IMR-90 (cell line): ENCODE data around the gene TCP11L1. TPM values are rescaled to one million over a fixed set of nuclear protein-coding genes. Genes with fewer than 3 reads are reported as not detected.

ENCODE experiments used
- ATAC-seq: fragments of 200-7000 bp; cut with Tn5 transposase; 2 replicates; pipeline ENCODE4 v1.9.1; 2020; ENCODE audit warnings: low read depth, mild to moderate bottlenecking, moderate library complexity
- BruUV-seq: library from RNA; stranded (reverse); fragments of 400-500 nt; replicated peaks from 2 replicates; lab custom pipeline; 2021; lab: Mats Ljungman, UMichigan
- CTCF ChIA-PET: fragments of 300-600 bp; formaldehyde crosslinking; extraction: SDS; loops from one replicate; lab custom pipeline; 2021; ENCODE audit warnings: antibody characterized with exemption; lab: Yijun Ruan, JAX
- POLR2A ChIA-PET: fragments of 300-600 bp; sonication (Branson Sonifier 250); formaldehyde crosslinking; loops from one replicate; lab custom pipeline; 2022; ENCODE audit warnings: antibody characterized with exemption; ENCODE audit not compliant: unreplicated experiment; lab: Charles Lee
- DNase-seq: peaks from one replicate; pipeline ENCODE4 v3.0.0; 2013
- H2AFZ ChIP-seq: replicated peaks from 2 replicates; pipeline ENCODE3; 2013; ENCODE audit warnings: low read length, mild to moderate bottlenecking; ENCODE audit not compliant: poor library complexity
- H2AK5ac ChIP-seq: 2 replicates; pipeline ENCODE4 v1.6.1; 2013; ENCODE audit warnings: low read depth, low read length, inconsistent platforms
- H2AK9ac ChIP-seq: replicated peaks from 2 replicates; pipeline ENCODE3; 2013; ENCODE audit warnings: mild to moderate bottlenecking, low read depth, low read length, moderate library complexity; ENCODE audit not compliant: poor library complexity
- H2BK120ac ChIP-seq: 2 replicates; pipeline ENCODE4 v1.6.1; 2013; ENCODE audit warnings: low read depth, low read length, inconsistent platforms
- H2BK15ac ChIP-seq: 3 replicates; pipeline ENCODE4 v1.6.1; 2013; ENCODE audit warnings: low read depth, low read length, inconsistent platforms
- H2BK20ac ChIP-seq: 2 replicates; pipeline ENCODE4 v1.6.1; 2013; ENCODE audit warnings: low read depth, mild to moderate bottlenecking, inconsistent platforms, low read length, moderate library complexity
- H2BK5ac ChIP-seq: 2 replicates; pipeline ENCODE4 v1.6.1; 2013; ENCODE audit warnings: mild to moderate bottlenecking, low read depth, low read length, inconsistent platforms; ENCODE audit not compliant: poor library complexity, severe bottlenecking
- H3K14ac ChIP-seq: replicated peaks from 2 replicates; pipeline ENCODE4 v1.6.1; 2013; ENCODE audit warnings: low read depth, low read length, inconsistent platforms
- H3K18ac ChIP-seq: 2 replicates; pipeline ENCODE4 v1.6.1; 2013; ENCODE audit warnings: low read depth, low read length, control low read depth
- H3K23ac ChIP-seq: 2 replicates; pipeline ENCODE4 v1.6.1; 2013; ENCODE audit warnings: low read depth, low read length, inconsistent platforms
- H3K27ac ChIP-seq: 2 replicates; pipeline ENCODE4 v1.5.1; 2013; ENCODE audit warnings: mild to moderate bottlenecking, control low read depth, low read length; ENCODE audit not compliant: insufficient read depth
- H3K27me3 ChIP-seq: 2 replicates; pipeline ENCODE4 v1.6.1; 2013; ENCODE audit warnings: low read length; ENCODE audit not compliant: control insufficient read depth, insufficient read depth
- H3K36me3 ChIP-seq: 2 replicates; pipeline ENCODE4 v1.6.1; 2013; ENCODE audit warnings: low read length, mixed read lengths; ENCODE audit not compliant: control insufficient read depth, insufficient read depth
- H3K4ac ChIP-seq: 2 replicates; pipeline ENCODE4 v1.6.1; 2013; ENCODE audit warnings: low read depth, low read length, inconsistent platforms
- H3K4me1 ChIP-seq: 2 replicates; pipeline ENCODE4 v1.6.1; 2013; ENCODE audit warnings: low read length, mixed read lengths; ENCODE audit not compliant: control insufficient read depth, insufficient read depth
- H3K4me2 ChIP-seq: 2 replicates; pipeline ENCODE4 v1.6.1; 2013; ENCODE audit warnings: low read depth, mild to moderate bottlenecking, control low read depth, low read length, moderate library complexity
- H3K4me3 ChIP-seq: 2 replicates; pipeline ENCODE4 v1.5.1; 2013; ENCODE audit warnings: low read depth, mild to moderate bottlenecking, control low read depth, low read length, moderate library complexity; ENCODE audit not compliant: insufficient read depth
- H3K56ac ChIP-seq: 2 replicates; pipeline ENCODE4 v1.6.1; 2013; ENCODE audit warnings: low read length, inconsistent platforms; ENCODE audit not compliant: insufficient read depth; ENCODE audit errors: extremely low read depth
- H3K79me1 ChIP-seq, 2 experiments: 2 replicates each; pipeline ENCODE4 v1.6.1; 2013; ENCODE audit warnings: low read length in 2 of 2, inconsistent platforms in 1 of 2, low read depth in 1 of 2
- H3K9ac ChIP-seq: 2 replicates; pipeline ENCODE4 v1.6.1; 2013; ENCODE audit warnings: low read depth, low read length, control low read depth
- H3K9me1 ChIP-seq: 2 replicates; pipeline ENCODE4 v1.6.1; 2013; ENCODE audit warnings: low read length, inconsistent platforms; ENCODE audit not compliant: insufficient read depth
- H3K9me3 ChIP-seq: 2 replicates; pipeline ENCODE4 v1.6.1; 2013; ENCODE audit warnings: low read length; ENCODE audit not compliant: control insufficient read depth, insufficient read depth
- H4K20me1 ChIP-seq: 2 replicates; pipeline ENCODE4 v1.6.1; 2013; ENCODE audit warnings: low read length, inconsistent platforms; ENCODE audit not compliant: insufficient read depth
- H4K5ac ChIP-seq: 2 replicates; pipeline ENCODE4 v1.6.1; 2013; ENCODE audit warnings: mild to moderate bottlenecking, low read depth, low read length, control low read depth
- H4K8ac ChIP-seq, 2 experiments: 2 replicates each; pipeline ENCODE4 v1.6.1; 2013; ENCODE audit warnings: low read depth in 2 of 2, low read length in 2 of 2, control low read depth in 1 of 2, inconsistent platforms in 1 of 2
- H4K91ac ChIP-seq: 2 replicates; pipeline ENCODE4 v1.6.1; 2013; ENCODE audit warnings: low read depth, low read length, inconsistent platforms; ENCODE audit not compliant: insufficient read depth
- BHLHE40 ChIP-seq: fragments of 150-350 bp; IDR thresholded peaks from 2 replicates; pipeline ENCODE4 v1.6.1; 2016; ENCODE audit warnings: mild to moderate bottlenecking, low read depth, low read length
- MAZ ChIP-seq: IDR thresholded peaks from 2 replicates; pipeline ENCODE4 v1.6.1; 2012; ENCODE audit warnings: low read depth, mild to moderate bottlenecking, low read length, improper control_type of control experiment, moderate library complexity, borderline replicate concordance
- MXI1 ChIP-seq: IDR thresholded peaks from 2 replicates; pipeline ENCODE4 v1.6.1; 2012; ENCODE audit warnings: low read depth, mild to moderate bottlenecking, low read length, moderate library complexity, borderline replicate concordance
- NFE2L2 ChIP-seq: fragments of 150-350 bp; IDR thresholded peaks from 2 replicates; pipeline ENCODE4 v1.6.1; 2016; ENCODE audit warnings: low read depth, mild to moderate bottlenecking, low read length
- POLR2A ChIP-seq: IDR thresholded peaks from 2 replicates; pipeline ENCODE4 v1.6.1; 2012; ENCODE audit warnings: mild to moderate bottlenecking, low read depth, low read length
- RCOR1 ChIP-seq: IDR thresholded peaks from 2 replicates; pipeline ENCODE4 v1.6.1; 2012; ENCODE audit warnings: mild to moderate bottlenecking, low read length, improper control_type of control experiment; ENCODE audit not compliant: insufficient replicate concordance
- RFX5 ChIP-seq: IDR thresholded peaks from 2 replicates; pipeline ENCODE4 v1.8.0; 2012; ENCODE audit warnings: low read depth, mild to moderate bottlenecking, low read length, moderate library complexity
- SMC3 ChIP-seq: fragments of 150-350 bp; IDR thresholded peaks from 2 replicates; pipeline ENCODE4 v1.6.1; 2016; ENCODE audit warnings: low read depth, mild to moderate bottlenecking, antibody characterized with exemption, low read length, moderate library complexity
- WGBS, 2 experiments: methylation state at CpG; one replicate each; pipeline versions ENCODE4 v1.1.5 to v1.1.7; 2013; ENCODE audit warnings: missing lambda C conversion rate in 2 of 2; ENCODE audit not compliant: insufficient read length in 1 of 2; ENCODE audit errors: extremely low coverage in 2 of 2; 5-methylcytosine and 5-hydroxymethylcytosine counted together
- dilution Hi-C: fragments of 300-500 bp; cut with HindIII; formaldehyde crosslinking; loops from one replicate; pipeline ENCODE4 v1.14.3; 2018; ENCODE audit warnings: low sequenced_read_pairs; ENCODE audit not compliant: unreplicated experiment
- in situ Hi-C: fragments of 300-500 bp; cut with MboI; formaldehyde crosslinking; loops from 3 replicates; pipeline ENCODE4 v1.14.3; 2019; ENCODE audit warnings: low sequenced_read_pairs, inconsistent platforms, mixed read lengths
- intact Hi-C: fragments of 100-400 bp; cut with micrococcal nuclease; formaldehyde crosslinking; loops from 2 replicates; pipeline ENCODE4 v1.10.0; 2022
- polyA plus RNA-seq, 3 experiments: library from polyadenylated mRNA; depleted of rRNA; stranded (reverse); fragments of >200 nt; gene quantifications; 2 replicates each; pipeline ENCODE4 v1.2.3, GENCODE V29; 2012; ENCODE audit warnings: low replicate concordance in 1 of 3
- total RNA-seq: library from RNA; depleted of rRNA; stranded (reverse); fragments of >200 nt; gene quantifications from 2 replicates; pipeline ENCODE4 v1.2.3, GENCODE V29; 2012
- TF ChIP-seq, protein P1 (sequence below): fragments of 150-350 bp; IDR thresholded peaks from 2 replicates; pipeline ENCODE4 v1.6.1; 2017; ENCODE audit warnings: mild to moderate bottlenecking, antibody characterized with exemption, low read length, low read depth
- TF ChIP-seq, protein P2 (sequence below): fragments of 150-350 bp; IDR thresholded peaks from 2 replicates; pipeline ENCODE4 v1.6.1; 2016; ENCODE audit warnings: low read depth, mild to moderate bottlenecking, low read length, moderate library complexity, borderline replicate concordance
- TF ChIP-seq, protein P3 (sequence below): conservative IDR thresholded peaks from 2 replicates; pipeline ENCODE4 v1.5.1; 2012; ENCODE audit warnings: mild to moderate bottlenecking, low read depth, low read length, improper control_type of control experiment

The TCP11L1 gene
- total and polyA plus RNA-seq, 2 of the 4 experiments (the other 2 are of a cell fraction) = 13.9 to 17.4 TPM

- TF ChIP-seq, protein P1, sequence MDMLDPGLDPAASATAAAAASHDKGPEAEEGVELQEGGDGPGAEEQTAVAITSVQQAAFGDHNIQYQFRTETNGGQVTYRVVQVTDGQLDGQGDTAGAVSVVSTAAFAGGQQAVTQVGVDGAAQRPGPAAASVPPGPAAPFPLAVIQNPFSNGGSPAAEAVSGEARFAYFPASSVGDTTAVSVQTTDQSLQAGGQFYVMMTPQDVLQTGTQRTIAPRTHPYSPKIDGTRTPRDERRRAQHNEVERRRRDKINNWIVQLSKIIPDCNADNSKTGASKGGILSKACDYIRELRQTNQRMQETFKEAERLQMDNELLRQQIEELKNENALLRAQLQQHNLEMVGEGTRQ = no peak
- TF ChIP-seq NFE2L2 (no peak), POLR2A (no peak)
Observed at GRCh38 chr11:33016654-33017053, 22.7 kb upstream of the TCP11L1 start (continued).

DNA sequence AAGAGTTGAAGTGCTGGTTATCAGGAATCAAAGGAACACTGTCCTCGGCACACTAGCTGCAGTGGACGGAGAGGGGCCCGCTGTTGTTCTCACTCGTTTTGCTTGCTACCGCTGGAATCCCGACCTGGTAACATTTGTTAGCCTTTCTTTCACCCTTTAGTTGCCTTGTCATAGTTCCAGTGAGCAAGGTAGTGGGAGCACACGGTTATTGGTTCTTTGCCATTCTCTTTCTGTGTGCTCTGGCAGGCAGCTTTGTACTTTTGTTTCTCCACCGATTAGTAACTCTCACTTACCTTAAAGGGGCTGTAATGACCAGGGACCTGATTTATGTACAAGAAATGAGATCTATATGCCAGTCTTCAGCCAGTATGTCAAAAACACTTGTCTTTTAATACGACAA lies 21.9 kb upstream of the TCP11L1 start:
- Histone ChIP-seq H3K9me3 (no peaks in the 10 kb centered on the region), H3K79me1 (peaks cover 9 to 29% of the 10 kb centered on the region in 2 experiments; a peak in 3 of 4 replicates), H3K18ac (no peak overlapping the region), H2AK9ac (no peak overlapping the region), H2BK20ac (no peak overlapping the region), H2AFZ (no peak overlapping the region), H3K4me2 (0 out of 2 replicates have a peak overlapping the region, but pooled peaks have one; percentile 4), H3K4me1 (peaks cover 5% of the 10 kb centered on the region), H3K23ac (peak overlapping the region; percentile 16; the same call in 1 of the 2 replicates), H3K9me1 (0 out of 2 replicates have a peak, but pooled peaks cover 5% of the 10 kb centered on the region), H3K4me3 (no peak overlapping the region), H3K27ac (no peak overlapping the region), H4K91ac (no peak overlapping the region), H3K36me3 (no peaks in the 10 kb centered on the region), H3K56ac (no peak overlapping the region), H2BK120ac (no peak overlapping the region), H3K9ac (no peak overlapping the region), H2BK15ac (no peak overlapping the region), H3K14ac (no peak overlapping the region), H4K8ac (no peak overlapping the region), H3K27me3 (no peaks in the 10 kb centered on the region), H4K20me1 (no peaks in the 10 kb centered on the region), H4K5ac (no peak overlapping the region), H3K4ac (no peak overlapping the region; the same call in 1 of the 2 replicates), H2AK5ac (peak overlapping the region; percentile 43), H2BK5ac (no peak overlapping the region)
- intact Hi-C loops (loop anchor here (5.0 kb wide), 1 partner anchor 55 kb away; no protein-coding TSS in a partner anchor), dilution Hi-C loops (no loop called here), in situ Hi-C loops (no loop called here)
- no peak for ATAC-seq
- DNase-seq = no peak
- whole genome bisulfite sequencing, 2 experiments = 73% methylated on average over 4 of the region's 9 CpGs; no CpG with 5 or more reads in 1 of the 2 experiments
- POLR2A ChIA-PET = no interaction called here
- CTCF ChIA-PET = no interaction called here
- BruUV-seq = no TSS peak
- TF ChIP-seq, protein P2, sequence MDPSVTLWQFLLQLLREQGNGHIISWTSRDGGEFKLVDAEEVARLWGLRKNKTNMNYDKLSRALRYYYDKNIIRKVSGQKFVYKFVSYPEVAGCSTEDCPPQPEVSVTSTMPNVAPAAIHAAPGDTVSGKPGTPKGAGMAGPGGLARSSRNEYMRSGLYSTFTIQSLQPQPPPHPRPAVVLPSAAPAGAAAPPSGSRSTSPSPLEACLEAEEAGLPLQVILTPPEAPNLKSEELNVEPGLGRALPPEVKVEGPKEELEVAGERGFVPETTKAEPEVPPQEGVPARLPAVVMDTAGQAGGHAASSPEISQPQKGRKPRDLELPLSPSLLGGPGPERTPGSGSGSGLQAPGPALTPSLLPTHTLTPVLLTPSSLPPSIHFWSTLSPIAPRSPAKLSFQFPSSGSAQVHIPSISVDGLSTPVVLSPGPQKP = no peak
- TF ChIP-seq RFX5 (no peak), MXI1 (no peak), MAZ (no peak), SMC3 (no peak), POLR2A (no peak), NFE2L2 (no peak), BHLHE40 (no peak), RCOR1 (no peak)
- TF ChIP-seq, protein P1 = no peak
- TF ChIP-seq, protein P3, sequence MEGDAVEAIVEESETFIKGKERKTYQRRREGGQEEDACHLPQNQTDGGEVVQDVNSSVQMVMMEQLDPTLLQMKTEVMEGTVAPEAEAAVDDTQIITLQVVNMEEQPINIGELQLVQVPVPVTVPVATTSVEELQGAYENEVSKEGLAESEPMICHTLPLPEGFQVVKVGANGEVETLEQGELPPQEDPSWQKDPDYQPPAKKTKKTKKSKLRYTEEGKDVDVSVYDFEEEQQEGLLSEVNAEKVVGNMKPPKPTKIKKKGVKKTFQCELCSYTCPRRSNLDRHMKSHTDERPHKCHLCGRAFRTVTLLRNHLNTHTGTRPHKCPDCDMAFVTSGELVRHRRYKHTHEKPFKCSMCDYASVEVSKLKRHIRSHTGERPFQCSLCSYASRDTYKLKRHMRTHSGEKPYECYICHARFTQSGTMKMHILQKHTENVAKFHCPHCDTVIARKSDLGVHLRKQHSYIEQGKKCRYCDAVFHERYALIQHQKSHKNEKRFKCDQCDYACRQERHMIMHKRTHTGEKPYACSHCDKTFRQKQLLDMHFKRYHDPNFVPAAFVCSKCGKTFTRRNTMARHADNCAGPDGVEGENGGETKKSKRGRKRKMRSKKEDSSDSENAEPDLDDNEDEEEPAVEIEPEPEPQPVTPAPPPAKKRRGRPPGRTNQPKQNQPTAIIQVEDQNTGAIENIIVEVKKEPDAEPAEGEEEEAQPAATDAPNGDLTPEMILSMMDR = no peak
